ENCODE data around the gene PAQR3.

PAQR3 gene

DNA sequence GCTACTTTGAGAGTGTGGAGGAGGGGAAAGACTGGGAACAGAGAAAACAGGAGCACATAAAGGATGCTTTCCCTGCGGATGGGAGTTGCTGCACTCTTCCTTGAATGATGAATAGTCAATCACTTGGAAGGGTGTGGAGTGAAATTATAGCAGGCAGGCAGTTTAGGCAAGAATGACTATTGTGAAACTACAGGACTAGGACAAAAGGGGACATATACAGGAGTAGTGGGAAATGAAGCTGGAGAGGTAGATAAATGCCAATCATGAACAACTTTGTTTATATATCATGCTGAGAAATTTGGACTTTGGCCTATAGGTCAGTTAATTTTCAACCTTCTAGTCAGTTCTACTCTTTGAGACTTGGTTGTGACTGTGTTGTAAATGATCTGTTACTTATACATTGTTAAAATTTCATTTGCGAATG, 76.9 kb downstream of the PAQR3 start:
- no peak for DNase-seq (ENCODE audit: low spot score)

Data from cerebellar cortex (tissue), 1 donor.